Measurements from ENCODE around the gene GNAZ.

The GNAZ gene

DNA sequence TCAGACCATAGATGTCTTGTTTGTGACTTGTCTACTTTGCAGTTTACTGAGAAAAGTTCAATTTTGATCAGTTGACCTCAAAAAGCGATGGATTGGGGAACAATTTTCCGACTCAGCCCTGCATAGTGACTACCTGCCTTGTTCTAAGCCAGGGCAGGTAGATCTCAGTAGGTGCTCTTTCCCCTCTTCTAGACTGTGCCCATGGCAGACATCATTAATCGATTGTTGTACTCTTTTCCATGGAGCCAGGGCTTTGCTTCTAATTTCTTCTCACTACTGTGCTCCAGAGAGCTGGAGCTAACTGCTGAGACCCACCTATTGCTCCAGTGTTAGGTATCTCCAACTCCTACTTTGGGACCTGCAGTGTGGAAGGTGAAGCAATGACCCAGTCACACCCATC, 84.8 kb downstream of the GNAZ start:
- DNase-seq (ENCODE audit: low read depth), result no peak

DNA sequence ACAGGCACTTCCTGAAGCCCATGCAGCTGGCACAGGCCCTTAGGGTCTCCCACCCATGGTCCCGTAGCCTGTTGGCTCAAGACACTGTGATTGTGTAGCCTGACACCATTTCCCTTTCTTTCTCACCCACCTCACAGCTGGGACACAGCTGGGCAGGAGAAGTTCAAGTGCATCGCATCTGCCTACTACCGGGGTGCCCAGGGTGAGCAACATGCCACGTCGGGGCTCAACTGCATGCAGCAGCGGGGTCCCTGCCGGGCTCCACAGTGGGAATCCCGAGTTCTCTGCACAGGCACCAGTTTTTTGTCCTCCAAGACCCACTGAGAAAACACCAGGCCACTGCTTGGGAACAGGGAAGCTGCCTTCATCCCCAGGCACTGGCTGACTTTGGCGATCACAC, 85.5 kb downstream of the GNAZ start:
- no peak for DNase-seq (ENCODE audit: low read depth)

DNA sequence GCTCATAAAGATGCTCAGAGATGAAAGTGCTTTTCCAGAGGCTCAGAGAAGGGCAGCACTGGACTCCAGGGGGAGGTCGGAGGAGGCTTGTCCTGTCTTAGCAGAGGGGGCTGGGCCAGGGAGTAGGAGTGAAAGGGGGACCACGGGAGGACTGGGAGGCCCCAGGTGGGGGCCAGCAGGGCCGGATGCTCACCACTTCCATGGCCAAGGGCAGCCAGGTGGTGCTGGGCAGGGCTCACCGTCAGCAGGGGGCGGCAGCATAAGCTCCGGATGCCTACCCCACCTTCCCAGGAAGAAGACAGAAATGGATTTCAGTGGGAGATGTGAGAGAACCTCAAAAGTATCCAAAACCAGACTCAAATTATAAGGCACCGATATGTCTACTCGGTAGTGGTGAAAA, 86.0 kb downstream of the GNAZ start:
- no peak for DNase-seq (ENCODE audit: low read depth)

- no peak for DNase-seq (ENCODE audit: low read depth)
Measured at GRCh38 chr22:23157560-23158515, 87.5 kb downstream of the GNAZ start.

DNA sequence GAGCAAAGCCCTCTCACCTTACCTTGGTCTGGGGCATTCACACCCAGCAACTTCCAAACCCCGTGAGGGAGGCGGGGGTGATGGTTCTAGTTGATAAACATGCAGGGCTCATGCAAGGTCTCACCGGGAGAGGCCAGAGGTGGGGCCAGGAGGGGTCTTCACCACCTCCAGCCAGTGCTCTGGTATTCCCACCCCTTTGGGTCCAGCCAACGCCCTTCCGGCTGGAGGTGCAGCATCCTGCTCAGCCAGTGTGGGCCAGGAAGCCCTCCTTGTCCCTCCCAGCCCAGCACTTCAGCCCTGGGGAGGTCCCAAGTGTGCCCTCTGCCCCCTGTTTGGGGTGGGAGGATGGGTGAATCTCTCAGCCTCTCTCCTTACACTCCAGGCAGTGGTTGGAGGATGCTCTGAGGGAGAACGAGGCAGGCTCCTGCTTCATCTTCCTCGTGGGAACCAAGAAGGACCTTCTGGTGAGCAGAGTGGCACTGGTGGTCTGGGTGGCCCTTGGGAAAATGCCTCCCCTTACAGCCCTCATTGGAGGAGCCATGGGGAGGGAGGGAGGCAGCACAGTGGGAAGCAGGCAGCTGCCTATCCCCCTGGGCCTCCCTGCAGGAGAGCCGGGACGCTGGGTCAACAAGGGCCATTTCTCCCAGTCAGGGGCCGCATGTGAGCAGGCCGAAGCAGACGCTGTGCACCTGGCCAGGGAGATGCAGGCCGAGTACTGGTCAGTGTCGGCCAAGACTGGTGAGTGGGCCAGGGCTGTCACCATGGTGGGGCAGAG, 88.4 kb downstream of the GNAZ start:
- DNase-seq (ENCODE audit: low read depth), result no peak

DNA sequence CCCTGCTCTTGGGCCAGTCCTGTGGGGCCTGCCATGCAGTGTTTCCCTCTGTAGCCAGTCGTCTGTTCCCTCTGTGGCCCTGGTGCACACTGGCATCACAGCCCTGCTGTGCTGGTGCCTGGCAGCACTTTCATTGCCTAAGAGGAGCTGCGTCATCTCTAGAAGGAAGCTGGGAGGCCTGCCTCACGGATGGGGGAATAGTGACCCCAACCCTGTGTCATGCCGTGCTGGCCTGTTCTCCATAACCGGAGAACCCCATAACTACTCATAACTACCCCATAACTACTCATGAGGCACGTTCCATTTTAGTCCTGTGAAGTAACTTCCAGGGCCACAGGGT, 88.9 kb downstream of the GNAZ start:
- no peak for DNase-seq (ENCODE audit: low read depth)

DNA sequence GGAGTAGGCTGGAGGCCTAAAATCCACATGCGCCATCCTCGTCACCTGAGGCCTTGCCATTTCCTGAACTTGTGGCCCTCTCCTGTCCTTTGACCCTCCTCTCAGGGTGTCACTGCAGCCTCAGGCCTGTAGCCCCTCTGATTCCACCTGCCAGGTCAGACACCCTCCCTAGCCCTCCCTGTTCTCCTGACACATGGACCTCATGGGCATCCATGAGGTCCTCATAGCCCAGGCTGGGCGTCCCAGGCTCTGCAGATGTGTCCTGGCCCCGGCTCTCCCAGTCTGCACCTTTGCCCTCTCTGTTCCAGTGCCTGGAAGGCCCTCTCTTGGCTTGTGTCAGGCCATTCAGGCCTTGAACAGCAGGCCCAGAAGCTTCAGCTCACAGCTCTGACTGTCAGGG, 90.7 kb downstream of the GNAZ start:
- DNase-seq (ENCODE audit: low read depth), result no peak

- DNase-seq (ENCODE audit: low read depth), result no peak
Measured at GRCh38 chr22:23161574-23161973, 91.3 kb downstream of the GNAZ start.

DNA sequence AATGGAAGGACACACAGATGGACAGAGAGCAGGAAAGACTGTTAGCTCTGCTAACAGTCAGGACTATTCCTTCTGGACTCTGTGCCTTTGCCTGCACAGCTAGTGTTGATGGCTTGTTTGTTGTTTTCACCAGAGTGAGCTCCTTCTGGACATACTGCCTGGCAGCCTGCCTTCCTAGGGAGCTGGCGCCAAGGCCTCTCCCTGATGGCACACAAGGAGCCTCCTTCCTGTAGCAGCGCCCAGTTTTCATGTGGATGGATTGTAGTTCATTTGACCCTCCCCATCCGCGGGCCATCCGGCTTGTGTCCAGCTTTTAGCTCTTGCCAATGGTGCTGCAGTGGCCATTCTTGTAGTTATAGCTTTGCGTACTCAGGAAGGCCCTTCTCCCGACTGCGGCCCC, 93.3 kb downstream of the GNAZ start:
- DNase-seq (ENCODE audit: low read depth), result no peak

DNA sequence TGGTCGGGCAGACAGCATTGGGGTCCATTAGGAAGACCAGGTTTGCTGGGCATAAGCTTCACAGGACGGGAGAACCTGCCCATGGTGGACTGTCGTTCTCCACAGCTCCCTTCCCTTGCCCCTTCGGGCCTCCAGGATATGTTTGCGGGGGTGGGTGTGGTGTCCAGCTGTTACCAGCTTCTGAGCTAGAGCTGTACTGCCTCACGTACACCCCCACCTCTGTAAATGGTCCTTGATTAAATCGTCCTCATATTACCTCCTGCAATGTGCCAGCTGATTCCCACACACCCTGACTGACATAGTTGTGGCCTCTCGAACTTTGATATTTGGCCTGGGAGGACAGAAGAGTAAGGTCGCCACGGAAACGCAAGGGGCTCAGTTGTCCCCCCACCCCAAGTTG, 93.8 kb downstream of the GNAZ start:
- no peak for DNase-seq (ENCODE audit: low read depth)

DNA sequence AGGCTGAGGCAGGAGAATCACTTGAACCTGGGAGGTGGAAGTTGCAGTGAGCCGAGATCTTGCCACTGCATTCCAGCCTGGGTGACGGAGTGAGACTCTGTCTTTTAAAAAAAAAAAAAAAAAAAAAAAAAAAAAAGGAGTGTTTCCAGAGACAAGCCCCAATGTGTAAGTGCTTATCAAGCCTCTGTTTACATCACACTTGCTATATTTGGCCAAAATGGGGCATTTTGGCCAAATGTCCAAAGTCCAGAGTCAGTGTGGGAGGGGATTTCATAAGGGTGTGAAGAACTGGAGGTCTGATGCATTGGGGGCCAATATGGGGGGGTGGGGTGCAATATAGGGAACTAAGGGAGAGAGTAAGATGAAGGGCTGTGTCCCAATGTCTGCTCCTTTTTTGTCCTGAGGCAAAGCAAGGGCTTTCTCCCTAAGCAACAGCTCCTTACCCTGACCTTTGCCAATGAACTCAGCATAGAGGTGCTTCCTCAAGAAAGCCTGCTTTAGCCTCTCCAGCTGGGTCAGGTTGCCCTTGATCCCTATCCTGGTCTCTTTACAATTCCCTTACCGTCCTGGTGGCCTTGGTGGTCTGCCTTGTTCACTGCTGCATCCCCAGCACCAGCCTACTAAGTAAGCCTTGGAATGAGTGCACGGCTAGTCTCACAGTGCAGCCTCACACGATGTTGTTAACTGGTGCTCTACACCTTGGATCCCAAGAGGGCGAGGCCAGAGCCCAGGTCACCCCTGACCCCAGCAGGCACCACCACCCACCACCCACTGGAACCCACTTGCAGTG, 95.9 kb downstream of the GNAZ start:
- DNase-seq (ENCODE audit: low read depth), result no peak

GRCh38 chr22:23166841-23167616, 96.7 kb downstream of the GNAZ start:
- DNase-seq (ENCODE audit: low read depth), result no peak

- no peak for DNase-seq (ENCODE audit: low read depth)
Measured at GRCh38 chr22:23168391-23169042, 98.2 kb downstream of the GNAZ start.

- DNase-seq (ENCODE audit: low read depth), result no peak
Measured at GRCh38 chr22:23169043-23169406, 98.7 kb downstream of the GNAZ start.

Measured in non-pigmented ciliary epithelial cell (primary cell).